HFF-Myc (cell line): Measurements from ENCODE around the gene CKM.

ENCODE experiments used
- DNase-seq: peaks from one replicate; pipeline ENCODE4 v3.0.0-alpha.2; 2011; ENCODE audit warnings: low read depth; ENCODE audit errors: extremely low read depth
- H3K4me3 ChIP-seq: replicated peaks from 2 replicates; pipeline ENCODE4 v1.5.1; 2011; ENCODE audit warnings: low read depth, mild to moderate bottlenecking, control low read depth, low read length
- CTCF ChIP-seq: IDR thresholded peaks from 2 replicates; pipeline ENCODE4 v1.5.1; 2012; ENCODE audit warnings: mild to moderate bottlenecking, low read depth, low read length, control low read depth; ENCODE audit errors: missing control alignments

CKM gene

GRCh38 chr19:45303269-45304060, 19.2 kb downstream of the CKM start:
- DNase-seq, result no peak

GRCh38 chr19:45302416-45302815, 20.3 kb downstream of the CKM start:
- no peak overlapping the region for H3K4me3 ChIP-seq
- no peak for TF ChIP-seq CTCF

More at GRCh38 chr19:45303269-45304060, 19.2 kb downstream of the CKM start:
- no peak for TF ChIP-seq CTCF
- H3K4me3 ChIP-seq, result no peak overlapping the region

GRCh38 chr19:45299719-45300118, 23.0 kb downstream of the CKM start:
- H3K4me3 ChIP-seq, result no peak overlapping the region
- no peak for TF ChIP-seq CTCF
- DNase-seq, result no peak

More at GRCh38 chr19:45302416-45302815, 20.3 kb downstream of the CKM start:
- no peak for DNase-seq

GRCh38 chr19:45298264-45298663, 24.4 kb downstream of the CKM start:
- no peak for TF ChIP-seq CTCF
- no peak for DNase-seq
- no peak overlapping the region for H3K4me3 ChIP-seq

GRCh38 chr19:45297674-45298073, 25.0 kb downstream of the CKM start:
- no peak for TF ChIP-seq CTCF
- DNase-seq, result no peak
- H3K4me3 ChIP-seq, result no peak overlapping the region

GRCh38 chr19:45296355-45296754, 26.3 kb downstream of the CKM start:
- no peak for DNase-seq
- no peak for TF ChIP-seq CTCF

More at GRCh38 chr19:45296355-45296754, 26.3 kb downstream of the CKM start:
- no peak overlapping the region for H3K4me3 ChIP-seq
